ENCODE data around the gene GNAO1.

The GNAO1 gene

DNA sequence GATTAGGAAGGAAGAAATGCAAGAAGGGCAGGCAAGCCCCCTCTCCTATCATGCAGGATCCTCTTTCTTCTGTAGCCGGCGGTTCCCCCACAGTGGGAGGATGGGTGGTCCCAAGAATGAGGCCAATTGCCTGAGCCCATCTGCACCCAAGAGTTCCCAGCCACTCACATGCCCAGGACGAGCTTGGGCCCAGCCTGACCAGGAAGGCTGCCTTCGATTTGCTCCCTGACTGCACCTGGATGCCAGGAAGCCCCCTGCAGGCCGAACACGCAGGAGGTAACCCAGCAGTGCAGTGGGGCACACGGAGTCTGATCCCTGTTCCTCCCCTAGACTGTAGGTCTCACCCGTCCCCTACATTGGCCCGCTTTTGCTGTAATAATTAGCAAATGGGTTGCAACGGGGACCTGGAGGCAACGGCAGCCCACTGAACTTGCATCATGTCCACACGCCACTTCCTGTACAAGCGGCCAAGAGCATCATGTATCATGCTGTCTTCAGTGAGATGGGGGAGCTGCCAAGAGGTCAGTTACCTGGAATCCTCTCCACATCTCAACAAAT lies 166.6 kb downstream of the GNAO1 start:
- peaks cover 23% of the 10 kb centered on the region for H3K4me1 ChIP-seq (ENCODE audit: control insufficient read depth, low read depth, low read length)
- no peaks in the 10 kb centered on the region for H3K9me3 ChIP-seq (ENCODE audit: control insufficient read depth, low read depth, low read length)
- H3K36me3 ChIP-seq (ENCODE audit: control insufficient read depth, low read depth, low read length) = peaks cover 7% of the 10 kb centered on the region
- no peak overlapping the region for H3K9ac ChIP-seq (ENCODE audit: low read length)
- no peaks in the 10 kb centered on the region for H3K27me3 ChIP-seq (ENCODE audit: control insufficient read depth, insufficient read depth, low read length)
- no peak overlapping the region for H3K27ac ChIP-seq (ENCODE audit: low read length)
- H3K4me3 ChIP-seq (ENCODE audit: low read length) = no peak overlapping the region

- H3K27me3 ChIP-seq (ENCODE audit: control insufficient read depth, insufficient read depth, low read length) = no peaks in the 10 kb centered on the region
- H3K27ac ChIP-seq (ENCODE audit: low read length) = no peak overlapping the region
- no peaks in the 10 kb centered on the region for H3K9me3 ChIP-seq (ENCODE audit: control insufficient read depth, low read depth, low read length)
- H3K4me1 ChIP-seq (ENCODE audit: control insufficient read depth, low read depth, low read length) = peaks cover 23% of the 10 kb centered on the region
- no peak overlapping the region for H3K9ac ChIP-seq (ENCODE audit: low read length)
- peaks cover 12% of the 10 kb centered on the region for H3K36me3 ChIP-seq (ENCODE audit: control insufficient read depth, low read depth, low read length)
- H3K4me3 ChIP-seq (ENCODE audit: low read length) = no peak overlapping the region
Observed at GRCh38 chr16:56360117-56361008, 169.1 kb downstream of the GNAO1 start.

DNA sequence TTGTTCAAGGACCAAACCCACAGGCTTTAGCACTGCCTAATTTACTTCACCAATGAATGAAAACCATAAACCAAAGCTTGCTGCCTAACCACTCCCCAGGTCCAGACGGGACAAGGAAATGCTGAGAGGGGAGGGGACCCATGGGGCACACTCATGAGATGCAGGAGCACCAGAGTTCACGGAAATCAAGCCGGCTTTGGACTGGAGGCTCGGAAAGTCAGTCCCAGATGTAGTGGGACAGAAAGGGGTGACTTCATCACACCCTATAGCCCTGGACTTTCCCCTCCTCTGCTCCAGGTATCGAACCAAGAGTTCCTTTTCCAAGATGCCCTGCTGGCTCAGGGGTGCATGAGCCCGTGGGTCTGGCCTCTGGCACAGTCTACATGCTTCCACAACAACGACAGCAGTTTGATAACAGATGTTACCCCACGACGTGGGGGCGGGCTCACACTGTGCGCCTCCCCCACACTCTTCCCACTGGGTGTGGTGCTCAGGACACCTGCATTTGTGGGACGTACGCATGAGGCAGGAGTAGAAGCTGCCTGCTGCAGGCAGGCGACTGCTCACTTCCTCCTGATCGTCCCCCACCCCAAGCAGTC lies 170.9 kb downstream of the GNAO1 start:
- Histone ChIP-seq H3K9ac (ENCODE audit: low read length) (no peak overlapping the region), H3K27ac (ENCODE audit: low read length) (no peak overlapping the region), H3K4me1 (ENCODE audit: control insufficient read depth, low read depth, low read length) (peaks cover 8% of the 10 kb centered on the region), H3K9me3 (ENCODE audit: control insufficient read depth, low read depth, low read length) (no peaks in the 10 kb centered on the region), H3K27me3 (ENCODE audit: control insufficient read depth, insufficient read depth, low read length) (no peaks in the 10 kb centered on the region), H3K4me3 (ENCODE audit: low read length) (no peak overlapping the region), H3K36me3 (ENCODE audit: control insufficient read depth, low read depth, low read length) (peaks cover 12% of the 10 kb centered on the region)

DNA sequence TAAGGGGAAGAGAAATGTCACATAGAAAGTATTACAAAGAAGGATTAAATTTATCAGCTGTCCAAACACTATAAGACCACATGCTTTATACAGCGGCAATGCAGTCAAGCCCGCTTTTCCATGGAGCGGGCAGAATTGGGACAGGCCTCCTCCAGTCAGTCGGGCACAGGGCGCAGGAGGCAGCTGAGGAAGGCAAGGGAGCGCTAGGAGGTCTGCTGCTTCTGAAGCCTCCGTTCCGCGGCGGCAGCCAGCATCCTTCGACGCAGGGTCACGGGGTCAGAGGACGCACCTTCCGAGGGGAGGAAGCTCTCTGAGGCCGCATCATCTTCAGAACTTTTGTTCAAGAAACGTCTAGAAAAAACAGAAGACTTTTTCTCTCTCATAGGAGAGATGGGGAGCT lies 171.4 kb downstream of the GNAO1 start:
- Histone ChIP-seq H3K4me1 (ENCODE audit: control insufficient read depth, low read depth, low read length) (peaks cover 4% of the 10 kb centered on the region), H3K27ac (ENCODE audit: low read length) (no peak overlapping the region), H3K36me3 (ENCODE audit: control insufficient read depth, low read depth, low read length) (peaks cover 12% of the 10 kb centered on the region), H3K4me3 (ENCODE audit: low read length) (no peak overlapping the region), H3K9ac (ENCODE audit: low read length) (no peak overlapping the region), H3K9me3 (ENCODE audit: control insufficient read depth, low read depth, low read length) (no peaks in the 10 kb centered on the region), H3K27me3 (ENCODE audit: control insufficient read depth, insufficient read depth, low read length) (no peaks in the 10 kb centered on the region)

GRCh38 chr16:56363181-56363716 lies 172.0 kb downstream of the GNAO1 start:
- no peaks in the 10 kb centered on the region for H3K27me3 ChIP-seq (ENCODE audit: control insufficient read depth, insufficient read depth, low read length)
- H3K4me1 ChIP-seq (ENCODE audit: control insufficient read depth, low read depth, low read length) = peaks cover 4% of the 10 kb centered on the region
- no peak overlapping the region for H3K4me3 ChIP-seq (ENCODE audit: low read length)
- peaks cover 12% of the 10 kb centered on the region for H3K36me3 ChIP-seq (ENCODE audit: control insufficient read depth, low read depth, low read length)
- no peaks in the 10 kb centered on the region for H3K9me3 ChIP-seq (ENCODE audit: control insufficient read depth, low read depth, low read length)
- no peak overlapping the region for H3K9ac ChIP-seq (ENCODE audit: low read length)
- no peak overlapping the region for H3K27ac ChIP-seq (ENCODE audit: low read length)

DNA sequence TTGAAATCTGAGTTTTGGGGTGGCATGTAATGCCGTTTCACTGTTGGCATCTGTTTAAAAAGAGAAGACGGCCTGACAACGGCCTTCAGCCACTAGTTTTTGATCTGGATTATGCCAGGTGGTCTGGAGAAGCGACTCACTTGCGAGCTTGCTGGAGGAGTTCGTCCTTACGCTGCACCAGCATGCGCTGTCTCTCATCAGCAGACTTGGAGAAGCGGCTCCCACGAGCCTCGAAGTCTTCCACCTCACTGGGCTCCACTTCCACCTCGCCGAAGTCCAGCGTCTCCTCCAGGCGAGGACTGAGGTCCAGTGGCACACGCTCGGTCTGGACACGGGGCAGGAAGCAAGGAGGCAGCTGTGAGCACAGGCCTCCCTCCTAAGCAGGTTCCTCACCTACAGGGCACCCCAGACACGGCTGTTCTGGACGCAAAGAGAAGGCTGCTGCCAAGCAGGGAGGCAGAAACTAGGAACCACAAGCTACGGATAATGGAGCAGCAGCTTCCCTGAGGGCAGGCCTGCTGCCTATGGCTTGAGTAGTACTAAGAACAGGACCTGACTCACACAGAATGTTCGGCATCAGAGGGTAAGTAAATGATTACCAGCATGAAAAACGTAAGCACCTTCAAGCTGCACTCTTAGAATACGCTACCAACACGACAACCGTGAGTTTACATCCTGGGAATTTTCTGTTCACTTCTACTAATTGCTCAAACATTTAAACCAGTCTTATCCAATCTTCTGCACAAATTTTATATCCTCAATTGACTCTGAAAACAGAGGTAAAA lies 172.7 kb downstream of the GNAO1 start:
- peaks cover 12% of the 10 kb centered on the region for H3K36me3 ChIP-seq (ENCODE audit: control insufficient read depth, low read depth, low read length)
- H3K4me3 ChIP-seq (ENCODE audit: low read length) = no peak overlapping the region
- H3K9ac ChIP-seq (ENCODE audit: low read length) = no peak overlapping the region
- no peaks in the 10 kb centered on the region for H3K9me3 ChIP-seq (ENCODE audit: control insufficient read depth, low read depth, low read length)
- H3K27me3 ChIP-seq (ENCODE audit: control insufficient read depth, insufficient read depth, low read length) = no peaks in the 10 kb centered on the region
- H3K27ac ChIP-seq (ENCODE audit: low read length) = no peak overlapping the region
- H3K4me1 ChIP-seq (ENCODE audit: control insufficient read depth, low read depth, low read length) = peaks cover 2% of the 10 kb centered on the region

DNA sequence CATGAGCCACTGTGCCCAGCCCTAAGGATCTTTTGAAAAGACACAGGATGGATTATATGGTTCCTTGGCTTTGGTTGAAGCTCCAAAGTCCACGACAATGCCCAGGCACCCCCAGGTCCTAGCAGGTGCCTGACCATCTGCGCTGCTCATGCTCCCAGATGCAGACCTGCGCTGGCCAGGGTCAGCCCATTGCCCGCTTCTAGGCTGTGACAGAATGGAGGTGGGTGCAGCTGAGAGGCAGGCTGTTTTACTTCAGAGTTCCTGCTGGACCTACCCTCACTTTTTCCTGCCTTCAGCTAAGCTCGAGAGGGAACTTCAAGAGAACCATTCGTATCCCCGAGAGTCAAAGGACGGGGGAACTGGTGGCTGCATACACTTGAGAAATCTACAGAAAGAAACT lies 173.6 kb downstream of the GNAO1 start:
- Histone ChIP-seq H3K36me3 (ENCODE audit: control insufficient read depth, low read depth, low read length) (peaks cover 12% of the 10 kb centered on the region), H3K4me3 (ENCODE audit: low read length) (no peak overlapping the region), H3K4me1 (ENCODE audit: control insufficient read depth, low read depth, low read length) (no peaks in the 10 kb centered on the region), H3K27me3 (ENCODE audit: control insufficient read depth, insufficient read depth, low read length) (no peaks in the 10 kb centered on the region), H3K9me3 (ENCODE audit: control insufficient read depth, low read depth, low read length) (no peaks in the 10 kb centered on the region), H3K27ac (ENCODE audit: low read length) (no peak overlapping the region), H3K9ac (ENCODE audit: low read length) (no peak overlapping the region)

- Histone ChIP-seq H3K36me3 (ENCODE audit: control insufficient read depth, low read depth, low read length) (peaks cover 12% of the 10 kb centered on the region), H3K9ac (ENCODE audit: low read length) (no peak overlapping the region), H3K27ac (ENCODE audit: low read length) (no peak overlapping the region), H3K27me3 (ENCODE audit: control insufficient read depth, insufficient read depth, low read length) (no peaks in the 10 kb centered on the region), H3K4me1 (ENCODE audit: control insufficient read depth, low read depth, low read length) (no peaks in the 10 kb centered on the region), H3K4me3 (ENCODE audit: low read length) (no peak overlapping the region), H3K9me3 (ENCODE audit: control insufficient read depth, low read depth, low read length) (no peaks in the 10 kb centered on the region)
Observed at GRCh38 chr16:56365552-56365951, 174.3 kb downstream of the GNAO1 start.

DNA sequence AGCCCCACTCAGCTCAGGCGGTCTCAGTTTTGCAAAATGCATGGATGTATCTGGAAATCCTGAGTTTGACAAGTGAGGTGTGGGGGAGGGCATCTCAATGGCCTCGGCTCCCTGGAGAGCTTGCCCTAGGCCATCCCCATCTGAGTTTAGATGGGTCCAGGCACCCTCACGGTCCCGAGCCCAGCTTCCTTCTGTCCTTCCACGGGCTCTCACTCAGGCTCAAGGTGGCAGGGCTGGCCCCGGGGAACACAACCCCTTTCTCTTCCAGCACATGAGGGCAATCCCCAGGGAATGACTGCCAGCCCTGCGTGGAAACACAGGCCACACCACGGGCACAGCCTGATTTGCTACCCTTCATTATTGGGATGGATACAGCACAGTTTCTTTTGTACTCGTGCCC lies 175.7 kb downstream of the GNAO1 start:
- Histone ChIP-seq H3K27ac (ENCODE audit: low read length) (no peak overlapping the region), H3K36me3 (ENCODE audit: control insufficient read depth, low read depth, low read length) (peaks cover 12% of the 10 kb centered on the region), H3K4me1 (ENCODE audit: control insufficient read depth, low read depth, low read length) (no peaks in the 10 kb centered on the region), H3K9me3 (ENCODE audit: control insufficient read depth, low read depth, low read length) (no peaks in the 10 kb centered on the region), H3K9ac (ENCODE audit: low read length) (no peak overlapping the region), H3K4me3 (ENCODE audit: low read length) (no peak overlapping the region), H3K27me3 (ENCODE audit: control insufficient read depth, insufficient read depth, low read length) (no peaks in the 10 kb centered on the region)

DNA sequence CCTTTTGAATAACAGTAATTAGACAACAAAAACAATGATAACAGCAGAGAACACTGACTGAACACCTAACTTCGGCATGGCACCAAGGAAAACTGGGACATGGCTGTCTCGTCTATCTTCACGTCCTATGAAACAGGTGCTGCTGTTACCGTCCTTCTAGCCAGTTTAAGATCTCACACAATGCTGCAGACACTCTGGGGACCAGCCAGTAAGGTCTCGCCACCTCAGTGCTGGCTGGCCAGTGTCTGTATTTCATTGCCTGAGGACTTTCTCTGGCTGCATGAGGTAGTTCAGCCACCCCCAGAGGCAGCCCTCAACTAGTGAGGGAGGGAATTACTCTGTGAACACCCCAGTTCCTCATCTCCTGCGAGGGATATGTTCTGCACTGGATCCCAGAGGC lies 176.5 kb downstream of the GNAO1 start:
- no peak overlapping the region for H3K27ac ChIP-seq (ENCODE audit: low read length)
- peaks cover 5% of the 10 kb centered on the region for H3K36me3 ChIP-seq (ENCODE audit: control insufficient read depth, low read depth, low read length)
- no peaks in the 10 kb centered on the region for H3K27me3 ChIP-seq (ENCODE audit: control insufficient read depth, insufficient read depth, low read length)
- no peaks in the 10 kb centered on the region for H3K4me1 ChIP-seq (ENCODE audit: control insufficient read depth, low read depth, low read length)
- H3K4me3 ChIP-seq (ENCODE audit: low read length) = no peak overlapping the region
- no peaks in the 10 kb centered on the region for H3K9me3 ChIP-seq (ENCODE audit: control insufficient read depth, low read depth, low read length)
- no peak overlapping the region for H3K9ac ChIP-seq (ENCODE audit: low read length)

- H3K36me3 ChIP-seq (ENCODE audit: control insufficient read depth, low read depth, low read length) = no peaks in the 10 kb centered on the region
- no peak overlapping the region for H3K4me3 ChIP-seq (ENCODE audit: low read length)
- H3K9me3 ChIP-seq (ENCODE audit: control insufficient read depth, low read depth, low read length) = no peaks in the 10 kb centered on the region
- H3K4me1 ChIP-seq (ENCODE audit: control insufficient read depth, low read depth, low read length) = no peaks in the 10 kb centered on the region
- H3K9ac ChIP-seq (ENCODE audit: low read length) = no peak overlapping the region
- H3K27ac ChIP-seq (ENCODE audit: low read length) = no peak overlapping the region
- H3K27me3 ChIP-seq (ENCODE audit: control insufficient read depth, insufficient read depth, low read length) = no peaks in the 10 kb centered on the region
Observed at GRCh38 chr16:56368545-56368944, 177.3 kb downstream of the GNAO1 start.

All from iPS-18a (cell line).